ENCODE data around the gene FAU.

FAU gene

DNA sequence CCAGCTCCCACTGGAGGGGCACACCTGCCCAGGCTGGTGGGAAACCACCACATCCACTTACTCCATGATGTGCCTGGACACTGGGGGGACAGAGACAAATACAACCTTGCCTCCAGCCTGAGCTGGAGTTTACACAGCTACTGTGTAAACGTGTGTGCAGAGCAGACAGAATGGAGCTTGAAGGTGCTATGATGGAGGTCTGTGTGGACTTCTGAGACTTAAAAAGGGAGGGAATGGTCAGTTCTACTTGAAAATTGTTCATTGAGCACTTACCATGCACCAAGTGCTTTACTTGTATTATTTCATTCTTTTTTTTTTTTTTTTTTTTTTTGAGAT, 49.3 kb downstream of the FAU start:
- DNase-seq, result no peak

DNA sequence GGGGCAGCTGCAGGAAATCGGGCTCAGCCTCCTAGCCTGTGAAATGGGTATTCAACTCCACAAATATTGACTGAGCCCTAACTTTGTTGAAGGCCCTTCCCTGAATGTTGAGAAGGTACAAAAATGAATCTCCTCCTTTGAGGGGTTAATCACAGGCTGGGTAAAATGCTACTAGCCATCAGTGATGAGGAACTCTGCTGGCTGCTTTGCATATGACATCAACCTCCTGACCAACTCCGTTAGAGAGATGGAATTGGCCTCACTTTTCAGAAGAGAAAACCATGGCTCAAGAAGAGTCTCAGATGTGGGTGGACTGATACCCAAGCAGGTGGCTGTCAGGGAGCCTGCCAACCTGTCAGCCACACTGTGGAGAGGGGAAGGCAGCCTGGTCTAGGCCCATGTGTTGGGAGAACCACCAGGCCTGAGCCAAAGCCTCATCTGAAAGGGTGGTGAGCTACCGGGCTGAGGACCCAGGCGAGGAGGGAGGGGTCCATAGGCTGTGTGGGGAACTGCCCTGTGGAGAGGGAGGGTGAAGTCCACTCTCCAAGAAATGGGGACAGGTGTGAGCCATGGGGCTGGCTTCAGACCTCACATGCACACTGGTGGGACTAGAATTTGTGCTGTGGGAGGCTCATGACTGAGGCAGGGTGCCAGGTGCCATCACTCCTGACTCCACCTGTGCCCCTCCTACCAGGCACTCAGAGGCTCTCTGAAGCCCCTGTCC, 49.9 kb downstream of the FAU start:
- DNase-seq, result no peak

All from Kasumi-1 (cell line).